SK-N-SH (cell line): ENCODE data around the gene ADGRL3. TPM values are rescaled to one million over a fixed set of nuclear protein-coding genes. Genes with fewer than 3 reads are reported as not detected.

Experiments used
- CTCF ChIA-PET: fragments of 300-600, 350-600 bp; formaldehyde crosslinking; extraction: SDS; loops from one replicate; lab custom pipeline; 2021; lab: Yijun Ruan, JAX
- POLR2A ChIA-PET: fragments of 350-600 bp; sonication (Branson Sonifier 250); formaldehyde crosslinking; extraction: SDS; loops from one replicate; lab custom pipeline; 2020; ENCODE audit warnings: antibody characterized with exemption, inconsistent platforms; lab: Yijun Ruan, JAX
- DNase-seq: peaks from one replicate; pipeline ENCODE4 v3.0.0; 2012
- H2AFZ ChIP-seq: fragments of 200-600 bp; sonication (generic); 2 replicates; pipeline ENCODE4 v1.8.1; 2016; ENCODE audit warnings: antibody characterized with exemption, mild to moderate bottlenecking, low read depth
- H3F3A ChIP-seq: fragments of 200-600 bp; sonication (generic); replicated peaks from 2 replicates; pipeline ENCODE3; 2016; ENCODE audit warnings: antibody characterized with exemption, mild to moderate bottlenecking; ENCODE audit not compliant: insufficient read depth
- H3K27ac ChIP-seq, 2 experiments: fragments of 200-500 bp in 1 of 2; fragments of 200-600 bp in 1 of 2; sonication (Bioruptor generic) in 1 of 2; sonication (generic), shearing (Covaris generic) in 1 of 2; 2 replicates each; pipeline versions ENCODE4 v1.5.1 to v1.6.1; 2014 to 2016; ENCODE audit warnings: low read depth in 2 of 2, inconsistent platforms in 1 of 2, low read length in 1 of 2, mild to moderate bottlenecking in 1 of 2, mixed read lengths in 1 of 2
- H3K27me3 ChIP-seq: fragments of 200-600 bp; sonication (generic), shearing (Covaris generic); 2 replicates; pipeline ENCODE4 v1.6.1; 2016; ENCODE audit warnings: mixed run types; ENCODE audit not compliant: insufficient read depth
- H3K36me3 ChIP-seq, 2 experiments: fragments of 200-500 bp in 1 of 2; fragments of 200-600 bp in 1 of 2; sonication (Bioruptor generic) in 1 of 2; sonication (generic) in 1 of 2; replicated peaks in 1 of 2; 2 replicates each; pipeline versions ENCODE3 to v1.5.1; 2014 to 2016; ENCODE audit warnings: low read length in 1 of 2, mild to moderate bottlenecking in 1 of 2; ENCODE audit not compliant: insufficient read depth in 2 of 2, control insufficient read depth in 1 of 2
- H3K4me1 ChIP-seq, 2 experiments: fragments of 200-500 bp in 1 of 2; fragments of 200-600 bp in 1 of 2; sonication (Bioruptor generic) in 1 of 2; sonication (generic), shearing (Covaris generic) in 1 of 2; 2 replicates each; pipeline versions ENCODE4 v1.5.1 to v1.6.1; 2014 to 2016; ENCODE audit warnings: low read depth in 1 of 2, low read length in 1 of 2, mixed run types in 1 of 2; ENCODE audit not compliant: insufficient read depth in 2 of 2, control insufficient read depth in 1 of 2
- H3K4me2 ChIP-seq: fragments of 200-600 bp; sonication (generic), shearing (Covaris generic); 2 replicates; pipeline ENCODE4 v1.6.1; 2017; ENCODE audit warnings: mixed run types
- H3K4me3 ChIP-seq, 2 experiments: fragments of 200-500 bp in 1 of 2; fragments of 200-600 bp in 1 of 2; sonication (Bioruptor generic) in 1 of 2; sonication (generic), shearing (Covaris generic) in 1 of 2; 2 replicates each; pipeline versions ENCODE4 v1.5.1 to v1.8.1; 2014 to 2016; ENCODE audit warnings: low read depth in 2 of 2, inconsistent platforms in 1 of 2, low read length in 1 of 2, mild to moderate bottlenecking in 1 of 2, mixed read lengths in 1 of 2, moderate library complexity in 1 of 2
- H3K79me2 ChIP-seq: fragments of 200-600 bp; sonication (generic); 2 replicates; pipeline ENCODE4 v1.8.1; 2017; ENCODE audit warnings: mild to moderate bottlenecking; ENCODE audit not compliant: insufficient read depth
- H3K9ac ChIP-seq: fragments of 200-600 bp; sonication (generic); 2 replicates; pipeline ENCODE4 v1.6.1; 2017; ENCODE audit warnings: mixed run types
- H3K9me2 ChIP-seq: fragments of 200-600 bp; sonication (generic); 2 replicates; pipeline ENCODE4 v1.6.1; 2017; ENCODE audit warnings: mixed run types
- H3K9me3 ChIP-seq: fragments of 200-600 bp; sonication (generic); 2 replicates; pipeline ENCODE4 v1.6.1; 2017; ENCODE audit warnings: mixed run types, mild to moderate bottlenecking, moderate library complexity
- H4K20me1 ChIP-seq: fragments of 200-600 bp; sonication (generic); 2 replicates; pipeline ENCODE4 v1.6.1; 2017; ENCODE audit warnings: mild to moderate bottlenecking, mixed run types; ENCODE audit not compliant: insufficient read depth
- CHD2 ChIP-seq: fragments of 150-350 bp; IDR thresholded peaks from 2 replicates; pipeline ENCODE4 v1.6.1; 2018; ENCODE audit warnings: low read length; ENCODE audit not compliant: partially characterized antibody
- ELF1 ChIP-seq: IDR thresholded peaks from 2 replicates; pipeline ENCODE4 v1.4.0; 2012
- EP300 ChIP-seq, 2 experiments: IDR thresholded peaks; 2 replicates each; pipeline versions ENCODE4 v1.4.0 to v1.6.1; 2012; ENCODE audit warnings: borderline replicate concordance in 1 of 2, low read depth in 1 of 2, low read length in 1 of 2
- EZH2phosphoT487 ChIP-seq: fragments of 200-600 bp; sonication (generic); IDR thresholded peaks from 2 replicates; pipeline ENCODE4 v1.6.1; 2017; ENCODE audit warnings: low read depth, mixed run types, mild to moderate bottlenecking, antibody characterized with exemption, moderate library complexity, borderline replicate concordance
- FOSL2 ChIP-seq: IDR thresholded peaks from 2 replicates; pipeline ENCODE4 v1.4.0; 2012; ENCODE audit warnings: low read depth, mild to moderate bottlenecking, moderate library complexity, borderline replicate concordance
- GABPA ChIP-seq: IDR thresholded peaks from 2 replicates; pipeline ENCODE4 v1.4.0; 2012; ENCODE audit warnings: low read depth, mild to moderate bottlenecking
- GATA2 ChIP-seq: sonication (generic); formaldehyde crosslinking; IDR thresholded peaks from 2 replicates; pipeline ENCODE4 v1.5.0; 2020; ENCODE audit warnings: mild to moderate bottlenecking, missing genetic modification reagents
- JUND ChIP-seq: IDR thresholded peaks from 2 replicates; pipeline ENCODE4 v1.4.0; 2012
- POLR2AphosphoS5 ChIP-seq: IDR thresholded peaks from 2 replicates; pipeline ENCODE4 v1.6.1; 2012; ENCODE audit warnings: low read depth, low read length
- RFX5 ChIP-seq: IDR thresholded peaks from 2 replicates; pipeline ENCODE4 v1.6.1; 2012; ENCODE audit warnings: mild to moderate bottlenecking, improper control_type of control experiment, low read length
- RXRA ChIP-seq: IDR thresholded peaks from 2 replicates; pipeline ENCODE4 v1.4.0; 2012; ENCODE audit warnings: low read depth, mild to moderate bottlenecking, borderline replicate concordance
- TCF12 ChIP-seq: IDR thresholded peaks from 2 replicates; pipeline ENCODE4 v1.4.0; 2012
- YY1 ChIP-seq: IDR thresholded peaks from 2 replicates; pipeline ENCODE4 v1.4.0; 2012; ENCODE audit warnings: low read depth, mild to moderate bottlenecking
- WGBS: methylation state at CpG from one replicate; pipeline ENCODE4 v1.1.6; 2017; ENCODE audit warnings: low lambda C conversion rate; 5-methylcytosine and 5-hydroxymethylcytosine counted together
- polyA plus RNA-seq, 3 experiments: library from polyadenylated mRNA; depleted of rRNA; stranded (reverse); fragments of >200 nt; gene quantifications; 2 replicates each; pipeline ENCODE4 v1.2.3, GENCODE V29; 2012
- TF ChIP-seq, protein P1 (sequence below): IDR thresholded peaks from 2 replicates; pipeline ENCODE4 v1.4.0; 2012; ENCODE audit warnings: low read depth
- TF ChIP-seq, protein P2 (sequence below): IDR thresholded peaks from 2 replicates; pipeline ENCODE4; 2012
- TF ChIP-seq, protein P3 (sequence below): IDR thresholded peaks from 2 replicates; pipeline ENCODE4 v1.4.0; 2012; ENCODE audit warnings: low read depth, borderline replicate concordance
- TF ChIP-seq, protein P4 (sequence below): fragments of 150-350 bp; IDR thresholded peaks from 2 replicates; pipeline ENCODE4 v1.6.1; 2016; ENCODE audit warnings: mild to moderate bottlenecking, low read depth, low read length
- TF ChIP-seq, protein P5 (sequence below): IDR thresholded peaks from 2 replicates; pipeline ENCODE4 v1.6.1; 2012; ENCODE audit warnings: mild to moderate bottlenecking, low read depth, low read length, moderate library complexity
- TF ChIP-seq, protein P6 (sequence below): fragments of 200-600 bp; sonication (generic); IDR thresholded peaks from 2 replicates; pipeline ENCODE4 v1.6.1; 2017; ENCODE audit warnings: antibody characterized with exemption, mild to moderate bottlenecking, moderate library complexity

The ADGRL3 gene
- polyA plus RNA-seq, 1 of the 3 experiments (the other 2 are of a cell fraction), result 0.03 TPM

DNA sequence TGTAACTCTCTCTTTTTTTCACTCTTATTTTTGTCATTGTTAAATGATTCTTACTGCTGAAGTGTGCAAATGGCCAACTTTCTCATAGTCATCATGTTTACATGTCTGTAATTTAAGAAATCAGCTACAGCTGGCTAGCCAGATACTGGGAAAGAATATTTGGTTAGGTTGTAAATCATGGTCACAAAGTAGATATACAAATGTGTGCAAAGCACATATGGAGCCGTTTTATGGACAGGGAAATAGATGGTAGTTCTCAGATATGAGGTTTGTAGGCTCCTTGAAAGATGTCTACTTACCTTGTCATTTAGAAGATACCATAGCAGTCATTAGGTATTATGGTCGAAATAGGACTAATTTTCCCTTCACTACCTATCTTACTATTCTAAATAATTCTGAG is 430.4 kb downstream of the ADGRL3 start:
- Histone ChIP-seq H3K27me3 (no peaks in the 10 kb centered on the region), H3K4me1 (no peaks in the 10 kb centered on the region), H3K9me3 (no peaks in the 10 kb centered on the region; the same call in 1 of the 2 replicates), H3K4me2 (no peak overlapping the region), H3F3A (no peaks in the 10 kb centered on the region), H3K79me2 (no peaks in the 10 kb centered on the region), H3K36me3 (no peaks in the 10 kb centered on the region), H3K4me3 (no peak overlapping the region), H4K20me1 (no peaks in the 10 kb centered on the region)
- POLR2A ChIA-PET, result no interaction called here
- DNase-seq, result no peak
- 16% methylated on average over 2 of the region's 2 CpGs for WGBS
- TF ChIP-seq POLR2AphosphoS5, result no peak
- TF ChIP-seq, all 33 proteins: peak for 0
- Histone ChIP-seq H3K27ac (no peak overlapping the region), H2AFZ (no peak overlapping the region), H3K9me2 (no peaks in the 10 kb centered on the region), H3K9ac (no peak overlapping the region)
- CTCF ChIA-PET, result no interaction called here

DNA sequence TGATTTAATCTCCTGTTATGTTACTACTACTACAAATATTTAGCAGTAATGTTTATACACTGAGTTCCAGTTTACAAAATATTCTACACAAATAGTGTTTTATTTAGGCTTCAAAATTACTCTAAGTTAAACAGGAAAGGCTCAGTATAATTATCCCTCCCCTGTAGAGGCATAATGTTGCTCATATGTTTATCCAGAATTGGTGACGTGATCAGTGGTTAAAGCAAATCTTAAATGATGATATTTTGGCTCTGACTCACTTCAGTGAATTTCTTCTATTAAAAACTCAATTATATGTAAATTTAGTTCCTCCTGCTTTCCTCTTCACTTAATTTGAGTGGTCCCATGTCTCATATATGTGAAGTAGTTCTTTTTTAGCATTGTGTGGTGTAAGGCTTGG is 438.5 kb downstream of the ADGRL3 start:
- H3K36me3 ChIP-seq, result no peaks in the 10 kb centered on the region
- ChIA-PET POLR2A (no interaction called here), CTCF (no interaction called here)
- DNase-seq, result no peak
- WGBS, result 36% methylated on average over 1 of the region's 1 CpG
- H3K4me1 ChIP-seq, result no peaks in the 10 kb centered on the region
- H3K27me3 ChIP-seq, result no peaks in the 10 kb centered on the region
- no peak overlapping the region for H3K9ac ChIP-seq
- no peak overlapping the region for H3K4me3 ChIP-seq
- H3F3A ChIP-seq, result no peaks in the 10 kb centered on the region
- no peak overlapping the region for H2AFZ ChIP-seq
- no peaks in the 10 kb centered on the region for H3K79me2 ChIP-seq
- no peaks in the 10 kb centered on the region for H3K9me3 ChIP-seq
- no peaks in the 10 kb centered on the region for H3K9me2 ChIP-seq
- no peak overlapping the region for H3K4me2 ChIP-seq
- no peak overlapping the region for H3K27ac ChIP-seq
- no peaks in the 10 kb centered on the region for H4K20me1 ChIP-seq
- TF ChIP-seq RFX5 (no peak), TCF12 (no peak), GATA2 (CRISPR knock-in tag) (no peak), EP300 (IDR thresholded peaks at IDR 0.05; ENCODE audit: borderline replicate concordance in 1 of 2, low read depth in 1 of 2, low read length in 1 of 2) (no peak), RXRA (no peak), JUND (no peak), EZH2phosphoT487 (no peak), ELF1 (no peak), FOSL2 (no peak), GABPA (no peak), CHD2 (no peak), YY1 (no peak)
- TF ChIP-seq, protein P1, sequence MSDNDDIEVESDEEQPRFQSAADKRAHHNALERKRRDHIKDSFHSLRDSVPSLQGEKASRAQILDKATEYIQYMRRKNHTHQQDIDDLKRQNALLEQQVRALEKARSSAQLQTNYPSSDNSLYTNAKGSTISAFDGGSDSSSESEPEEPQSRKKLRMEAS, result no peak
- TF ChIP-seq, protein P2, sequence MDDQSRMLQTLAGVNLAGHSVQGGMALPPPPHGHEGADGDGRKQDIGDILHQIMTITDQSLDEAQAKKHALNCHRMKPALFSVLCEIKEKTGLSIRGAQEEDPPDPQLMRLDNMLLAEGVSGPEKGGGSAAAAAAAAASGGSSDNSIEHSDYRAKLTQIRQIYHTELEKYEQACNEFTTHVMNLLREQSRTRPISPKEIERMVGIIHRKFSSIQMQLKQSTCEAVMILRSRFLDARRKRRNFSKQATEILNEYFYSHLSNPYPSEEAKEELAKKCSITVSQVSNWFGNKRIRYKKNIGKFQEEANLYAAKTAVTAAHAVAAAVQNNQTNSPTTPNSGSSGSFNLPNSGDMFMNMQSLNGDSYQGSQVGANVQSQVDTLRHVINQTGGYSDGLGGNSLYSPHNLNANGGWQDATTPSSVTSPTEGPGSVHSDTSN, result no peak
- TF ChIP-seq, protein P3, sequence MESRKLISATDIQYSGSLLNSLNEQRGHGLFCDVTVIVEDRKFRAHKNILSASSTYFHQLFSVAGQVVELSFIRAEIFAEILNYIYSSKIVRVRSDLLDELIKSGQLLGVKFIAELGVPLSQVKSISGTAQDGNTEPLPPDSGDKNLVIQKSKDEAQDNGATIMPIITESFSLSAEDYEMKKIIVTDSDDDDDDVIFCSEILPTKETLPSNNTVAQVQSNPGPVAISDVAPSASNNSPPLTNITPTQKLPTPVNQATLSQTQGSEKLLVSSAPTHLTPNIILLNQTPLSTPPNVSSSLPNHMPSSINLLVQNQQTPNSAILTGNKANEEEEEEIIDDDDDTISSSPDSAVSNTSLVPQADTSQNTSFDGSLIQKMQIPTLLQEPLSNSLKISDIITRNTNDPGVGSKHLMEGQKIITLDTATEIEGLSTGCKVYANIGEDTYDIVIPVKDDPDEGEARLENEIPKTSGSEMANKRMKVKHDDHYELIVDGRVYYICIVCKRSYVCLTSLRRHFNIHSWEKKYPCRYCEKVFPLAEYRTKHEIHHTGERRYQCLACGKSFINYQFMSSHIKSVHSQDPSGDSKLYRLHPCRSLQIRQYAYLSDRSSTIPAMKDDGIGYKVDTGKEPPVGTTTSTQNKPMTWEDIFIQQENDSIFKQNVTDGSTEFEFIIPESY, result no peak
- TF ChIP-seq, protein P4, sequence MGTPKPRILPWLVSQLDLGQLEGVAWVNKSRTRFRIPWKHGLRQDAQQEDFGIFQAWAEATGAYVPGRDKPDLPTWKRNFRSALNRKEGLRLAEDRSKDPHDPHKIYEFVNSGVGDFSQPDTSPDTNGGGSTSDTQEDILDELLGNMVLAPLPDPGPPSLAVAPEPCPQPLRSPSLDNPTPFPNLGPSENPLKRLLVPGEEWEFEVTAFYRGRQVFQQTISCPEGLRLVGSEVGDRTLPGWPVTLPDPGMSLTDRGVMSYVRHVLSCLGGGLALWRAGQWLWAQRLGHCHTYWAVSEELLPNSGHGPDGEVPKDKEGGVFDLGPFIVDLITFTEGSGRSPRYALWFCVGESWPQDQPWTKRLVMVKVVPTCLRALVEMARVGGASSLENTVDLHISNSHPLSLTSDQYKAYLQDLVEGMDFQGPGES, result no peak
- TF ChIP-seq, protein P5, sequence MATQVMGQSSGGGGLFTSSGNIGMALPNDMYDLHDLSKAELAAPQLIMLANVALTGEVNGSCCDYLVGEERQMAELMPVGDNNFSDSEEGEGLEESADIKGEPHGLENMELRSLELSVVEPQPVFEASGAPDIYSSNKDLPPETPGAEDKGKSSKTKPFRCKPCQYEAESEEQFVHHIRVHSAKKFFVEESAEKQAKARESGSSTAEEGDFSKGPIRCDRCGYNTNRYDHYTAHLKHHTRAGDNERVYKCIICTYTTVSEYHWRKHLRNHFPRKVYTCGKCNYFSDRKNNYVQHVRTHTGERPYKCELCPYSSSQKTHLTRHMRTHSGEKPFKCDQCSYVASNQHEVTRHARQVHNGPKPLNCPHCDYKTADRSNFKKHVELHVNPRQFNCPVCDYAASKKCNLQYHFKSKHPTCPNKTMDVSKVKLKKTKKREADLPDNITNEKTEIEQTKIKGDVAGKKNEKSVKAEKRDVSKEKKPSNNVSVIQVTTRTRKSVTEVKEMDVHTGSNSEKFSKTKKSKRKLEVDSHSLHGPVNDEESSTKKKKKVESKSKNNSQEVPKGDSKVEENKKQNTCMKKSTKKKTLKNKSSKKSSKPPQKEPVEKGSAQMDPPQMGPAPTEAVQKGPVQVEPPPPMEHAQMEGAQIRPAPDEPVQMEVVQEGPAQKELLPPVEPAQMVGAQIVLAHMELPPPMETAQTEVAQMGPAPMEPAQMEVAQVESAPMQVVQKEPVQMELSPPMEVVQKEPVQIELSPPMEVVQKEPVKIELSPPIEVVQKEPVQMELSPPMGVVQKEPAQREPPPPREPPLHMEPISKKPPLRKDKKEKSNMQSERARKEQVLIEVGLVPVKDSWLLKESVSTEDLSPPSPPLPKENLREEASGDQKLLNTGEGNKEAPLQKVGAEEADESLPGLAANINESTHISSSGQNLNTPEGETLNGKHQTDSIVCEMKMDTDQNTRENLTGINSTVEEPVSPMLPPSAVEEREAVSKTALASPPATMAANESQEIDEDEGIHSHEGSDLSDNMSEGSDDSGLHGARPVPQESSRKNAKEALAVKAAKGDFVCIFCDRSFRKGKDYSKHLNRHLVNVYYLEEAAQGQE, result no peak
- TF ChIP-seq, protein P6, sequence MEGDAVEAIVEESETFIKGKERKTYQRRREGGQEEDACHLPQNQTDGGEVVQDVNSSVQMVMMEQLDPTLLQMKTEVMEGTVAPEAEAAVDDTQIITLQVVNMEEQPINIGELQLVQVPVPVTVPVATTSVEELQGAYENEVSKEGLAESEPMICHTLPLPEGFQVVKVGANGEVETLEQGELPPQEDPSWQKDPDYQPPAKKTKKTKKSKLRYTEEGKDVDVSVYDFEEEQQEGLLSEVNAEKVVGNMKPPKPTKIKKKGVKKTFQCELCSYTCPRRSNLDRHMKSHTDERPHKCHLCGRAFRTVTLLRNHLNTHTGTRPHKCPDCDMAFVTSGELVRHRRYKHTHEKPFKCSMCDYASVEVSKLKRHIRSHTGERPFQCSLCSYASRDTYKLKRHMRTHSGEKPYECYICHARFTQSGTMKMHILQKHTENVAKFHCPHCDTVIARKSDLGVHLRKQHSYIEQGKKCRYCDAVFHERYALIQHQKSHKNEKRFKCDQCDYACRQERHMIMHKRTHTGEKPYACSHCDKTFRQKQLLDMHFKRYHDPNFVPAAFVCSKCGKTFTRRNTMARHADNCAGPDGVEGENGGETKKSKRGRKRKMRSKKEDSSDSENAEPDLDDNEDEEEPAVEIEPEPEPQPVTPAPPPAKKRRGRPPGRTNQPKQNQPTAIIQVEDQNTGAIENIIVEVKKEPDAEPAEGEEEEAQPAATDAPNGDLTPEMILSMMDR, result no peak
